Measurements from ENCODE around the gene ZFC3H1. TPM values are rescaled to one million over a fixed set of nuclear protein-coding genes. Genes with fewer than 3 reads are reported as not detected.

ZFC3H1 gene
- total RNA-seq, 1 experiment from 2014 or later = 48.7 TPM

DNA sequence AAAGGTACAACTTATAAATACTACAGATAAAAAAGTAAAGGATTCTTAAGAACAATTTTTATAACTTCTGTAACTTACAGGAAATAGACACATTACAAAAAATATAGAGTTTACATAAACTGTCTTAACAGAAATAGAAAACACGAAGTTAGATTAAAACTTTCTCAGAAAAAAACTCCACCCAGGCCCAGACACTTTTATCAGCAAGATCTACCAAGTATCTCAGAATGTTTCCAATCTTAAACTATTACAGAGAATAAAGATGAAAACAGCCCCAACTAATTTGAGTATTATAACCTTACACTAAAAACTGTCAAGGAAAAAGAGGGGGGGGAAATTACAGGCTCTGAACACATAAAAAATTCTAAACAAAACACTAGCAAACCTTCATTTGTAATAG, 8.2 kb downstream of the ZFC3H1 start:
- BruUV-seq (replicated peaks) = no TSS peak
- POLR2A ChIA-PET (ENCODE audit: low non-redundant PET) = no interaction called here
- peaks cover 80% of the 10 kb centered on the region for H3K36me3 ChIP-seq (ENCODE audit: insufficient read depth, low read length, poor library complexity, severe bottlenecking)

DNA sequence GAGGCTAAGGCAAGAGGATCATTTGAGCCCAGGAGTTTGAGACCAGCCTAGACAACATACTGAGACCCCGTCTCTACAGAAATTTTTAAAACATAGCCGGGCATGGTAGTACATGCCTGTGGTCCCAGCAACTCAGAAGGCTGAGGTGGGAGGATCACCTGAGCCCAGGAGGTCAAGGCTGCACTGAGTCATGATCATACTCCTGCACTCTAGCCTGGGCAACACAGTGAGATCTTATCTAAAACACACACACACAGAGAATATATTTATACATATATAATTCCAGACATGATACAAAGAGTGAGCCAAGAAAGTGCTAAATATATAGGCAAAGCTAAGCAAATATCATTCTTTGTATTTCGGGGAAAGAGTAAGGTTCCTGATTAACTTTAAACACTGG, 9.4 kb downstream of the ZFC3H1 start:
- no TSS peak for BruUV-seq (replicated peaks)
- ChIA-PET CTCF (no interaction called here), POLR2A (ENCODE audit: low non-redundant PET) (interaction anchor here (0.7 kb wide), 1 partner anchor 76 kb away, joined by 4 read pairs; no protein-coding TSS in a partner anchor)
- Histone ChIP-seq H3K4me1 (ENCODE audit: insufficient read depth, low read length, poor library complexity, severe bottlenecking) (peaks cover 4% of the 10 kb centered on the region), H3K27me3 (replicated peaks; ENCODE audit: insufficient read depth, low read depth, low read length, poor library complexity) (no peaks in the 10 kb centered on the region), H3K36me3 (ENCODE audit: insufficient read depth, low read length, poor library complexity, severe bottlenecking) (peaks cover 69% of the 10 kb centered on the region), H3K27ac (ENCODE audit: low read depth, low read length, poor library complexity, severe bottlenecking) (no peak overlapping the region), H3K9me3 (ENCODE audit: low read depth, low read length, poor library complexity, severe bottlenecking) (peaks cover 17% of the 10 kb centered on the region), H3K4me3 (ENCODE audit: low read depth, low read length, poor library complexity, severe bottlenecking) (no peak overlapping the region)
- no peak for DNase-seq (ENCODE audit: low spot score)
- intact Hi-C loops (cut with micrococcal nuclease; ENCODE audit: unreplicated experiment) = no loop called here
- TF ChIP-seq, protein P1, sequence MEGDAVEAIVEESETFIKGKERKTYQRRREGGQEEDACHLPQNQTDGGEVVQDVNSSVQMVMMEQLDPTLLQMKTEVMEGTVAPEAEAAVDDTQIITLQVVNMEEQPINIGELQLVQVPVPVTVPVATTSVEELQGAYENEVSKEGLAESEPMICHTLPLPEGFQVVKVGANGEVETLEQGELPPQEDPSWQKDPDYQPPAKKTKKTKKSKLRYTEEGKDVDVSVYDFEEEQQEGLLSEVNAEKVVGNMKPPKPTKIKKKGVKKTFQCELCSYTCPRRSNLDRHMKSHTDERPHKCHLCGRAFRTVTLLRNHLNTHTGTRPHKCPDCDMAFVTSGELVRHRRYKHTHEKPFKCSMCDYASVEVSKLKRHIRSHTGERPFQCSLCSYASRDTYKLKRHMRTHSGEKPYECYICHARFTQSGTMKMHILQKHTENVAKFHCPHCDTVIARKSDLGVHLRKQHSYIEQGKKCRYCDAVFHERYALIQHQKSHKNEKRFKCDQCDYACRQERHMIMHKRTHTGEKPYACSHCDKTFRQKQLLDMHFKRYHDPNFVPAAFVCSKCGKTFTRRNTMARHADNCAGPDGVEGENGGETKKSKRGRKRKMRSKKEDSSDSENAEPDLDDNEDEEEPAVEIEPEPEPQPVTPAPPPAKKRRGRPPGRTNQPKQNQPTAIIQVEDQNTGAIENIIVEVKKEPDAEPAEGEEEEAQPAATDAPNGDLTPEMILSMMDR (conservative IDR thresholded peaks at IDR 0.05; ENCODE audit: low read depth, low read length) = no peak
- no peak for TF ChIP-seq EZH2 (IDR thresholded peaks at IDR 0.05; ENCODE audit: borderline replicate concordance, low read depth, low read length, poor library complexity, severe bottlenecking)

More for the DNA sequence above, 8.2 kb downstream of the ZFC3H1 start:
- intact Hi-C loops (cut with micrococcal nuclease; ENCODE audit: unreplicated experiment) = no loop called here
- Histone ChIP-seq H3K9me3 (ENCODE audit: low read depth, low read length, poor library complexity, severe bottlenecking) (peaks cover 17% of the 10 kb centered on the region), H3K27ac (ENCODE audit: low read depth, low read length, poor library complexity, severe bottlenecking) (no peak overlapping the region), H3K27me3 (replicated peaks; ENCODE audit: insufficient read depth, low read depth, low read length, poor library complexity) (no peaks in the 10 kb centered on the region), H3K4me1 (ENCODE audit: insufficient read depth, low read length, poor library complexity, severe bottlenecking) (peaks cover 4% of the 10 kb centered on the region), H3K4me3 (ENCODE audit: low read depth, low read length, poor library complexity, severe bottlenecking) (no peak overlapping the region)
- TF ChIP-seq, protein P1 (conservative IDR thresholded peaks at IDR 0.05; ENCODE audit: low read depth, low read length) = no peak
- TF ChIP-seq EZH2 (IDR thresholded peaks at IDR 0.05; ENCODE audit: borderline replicate concordance, low read depth, low read length, poor library complexity, severe bottlenecking) = no peak
- CTCF ChIA-PET = no interaction called here
- DNase-seq (ENCODE audit: low spot score) = no peak

GRCh38 chr12:71653137-71653536, 10.5 kb downstream of the ZFC3H1 start:
- CTCF ChIA-PET = no interaction called here
- POLR2A ChIA-PET (ENCODE audit: low non-redundant PET) = no interaction called here
- intact Hi-C loops (cut with micrococcal nuclease; ENCODE audit: unreplicated experiment) = no loop called here
- Histone ChIP-seq H3K9me3 (ENCODE audit: low read depth, low read length, poor library complexity, severe bottlenecking) (peaks cover 17% of the 10 kb centered on the region), H3K27ac (ENCODE audit: low read depth, low read length, poor library complexity, severe bottlenecking) (no peak overlapping the region), H3K36me3 (ENCODE audit: insufficient read depth, low read length, poor library complexity, severe bottlenecking) (peaks cover 64% of the 10 kb centered on the region), H3K27me3 (replicated peaks; ENCODE audit: insufficient read depth, low read depth, low read length, poor library complexity) (no peaks in the 10 kb centered on the region), H3K4me1 (ENCODE audit: insufficient read depth, low read length, poor library complexity, severe bottlenecking) (peaks cover 4% of the 10 kb centered on the region), H3K4me3 (ENCODE audit: low read depth, low read length, poor library complexity, severe bottlenecking) (no peak overlapping the region)
- BruUV-seq (replicated peaks) = no TSS peak
- TF ChIP-seq, protein P1 (conservative IDR thresholded peaks at IDR 0.05; ENCODE audit: low read depth, low read length) = no peak
- no peak for TF ChIP-seq EZH2 (IDR thresholded peaks at IDR 0.05; ENCODE audit: borderline replicate concordance, low read depth, low read length, poor library complexity, severe bottlenecking)
- DNase-seq (ENCODE audit: low spot score) = no peak
